ENCODE data around the gene PDE4DIP.
"Not testable (repeated sequence)": the region's sequence is repeated elsewhere in the genome, so short reads cannot be mapped to it uniquely, and the experiment has no call there.

The PDE4DIP gene

GRCh38 chr1:148845068-148845467, 840 bp downstream of the PDE4DIP start:
- not testable (repeated sequence) for DNase-seq (ENCODE audit: low read depth, low spot score); H3K27ac ChIP-seq (ENCODE audit: low read length); H3K4me3 ChIP-seq (ENCODE audit: low read length); H3K36me3 ChIP-seq (ENCODE audit: control insufficient read depth, insufficient read depth, low read length); H3K27me3 ChIP-seq (ENCODE audit: control insufficient read depth, insufficient read depth, low read length); H3K4me1 ChIP-seq (ENCODE audit: control insufficient read depth, insufficient read depth, low read length); H3K9me3 ChIP-seq (ENCODE audit: control insufficient read depth, insufficient read depth, low read length)
- no CpG with 5 or more reads among the region's 4 CpGs for WGBS (ENCODE audit: insufficient coverage, insufficient read length)

- not testable (repeated sequence) for H3K27me3 ChIP-seq (ENCODE audit: control insufficient read depth, insufficient read depth, low read length); DNase-seq (ENCODE audit: low read depth, low spot score); H3K27ac ChIP-seq (ENCODE audit: low read length); H3K36me3 ChIP-seq (ENCODE audit: control insufficient read depth, insufficient read depth, low read length); H3K4me1 ChIP-seq (ENCODE audit: control insufficient read depth, insufficient read depth, low read length); H3K9me3 ChIP-seq (ENCODE audit: control insufficient read depth, insufficient read depth, low read length); H3K4me3 ChIP-seq (ENCODE audit: low read length)
- no CpG with 5 or more reads among the region's 2 CpGs for WGBS (ENCODE audit: insufficient coverage, insufficient read length)
These were observed 6.1 kb downstream of the PDE4DIP start for GRCh38 chr1:148850347-148850746.

GRCh38 chr1:148850840-148851239, 6.6 kb downstream of the PDE4DIP start:
- H3K27me3 ChIP-seq (ENCODE audit: control insufficient read depth, insufficient read depth, low read length); H3K4me1 ChIP-seq (ENCODE audit: control insufficient read depth, insufficient read depth, low read length); H3K27ac ChIP-seq (ENCODE audit: low read length); H3K9me3 ChIP-seq (ENCODE audit: control insufficient read depth, insufficient read depth, low read length); DNase-seq (ENCODE audit: low read depth, low spot score); H3K36me3 ChIP-seq (ENCODE audit: control insufficient read depth, insufficient read depth, low read length); H3K4me3 ChIP-seq (ENCODE audit: low read length): not testable (repeated sequence)

- DNase-seq (ENCODE audit: low read depth, low spot score); H3K36me3 ChIP-seq (ENCODE audit: control insufficient read depth, insufficient read depth, low read length); H3K9me3 ChIP-seq (ENCODE audit: control insufficient read depth, insufficient read depth, low read length); H3K4me3 ChIP-seq (ENCODE audit: low read length); H3K27ac ChIP-seq (ENCODE audit: low read length); H3K27me3 ChIP-seq (ENCODE audit: control insufficient read depth, insufficient read depth, low read length); H3K4me1 ChIP-seq (ENCODE audit: control insufficient read depth, insufficient read depth, low read length): not testable (repeated sequence)
- no CpG with 5 or more reads among the region's 2 CpGs for WGBS (ENCODE audit: insufficient coverage, insufficient read length)
These were observed 7.5 kb downstream of the PDE4DIP start for GRCh38 chr1:148851684-148852083.

- not testable (repeated sequence) for H3K4me1 ChIP-seq (ENCODE audit: control insufficient read depth, insufficient read depth, low read length)
- no CpG with 5 or more reads among the region's 5 CpGs for WGBS (ENCODE audit: insufficient coverage, insufficient read length)
These were observed 9.1 kb downstream of the PDE4DIP start for GRCh38 chr1:148853363-148853762.

GRCh38 chr1:148854063-148854462, 9.8 kb downstream of the PDE4DIP start:
- not testable (repeated sequence) for DNase-seq (ENCODE audit: low read depth, low spot score); H3K9me3 ChIP-seq (ENCODE audit: control insufficient read depth, insufficient read depth, low read length); H3K27me3 ChIP-seq (ENCODE audit: control insufficient read depth, insufficient read depth, low read length); H3K27ac ChIP-seq (ENCODE audit: low read length); H3K4me1 ChIP-seq (ENCODE audit: control insufficient read depth, insufficient read depth, low read length); H3K4me3 ChIP-seq (ENCODE audit: low read length); H3K36me3 ChIP-seq (ENCODE audit: control insufficient read depth, insufficient read depth, low read length)
- WGBS (ENCODE audit: insufficient coverage, insufficient read length) = no CpG with 5 or more reads among the region's 6 CpGs

More at GRCh38 chr1:148853363-148853762, 9.1 kb downstream of the PDE4DIP start:
- not testable (repeated sequence) for H3K9me3 ChIP-seq (ENCODE audit: control insufficient read depth, insufficient read depth, low read length); H3K4me3 ChIP-seq (ENCODE audit: low read length); H3K36me3 ChIP-seq (ENCODE audit: control insufficient read depth, insufficient read depth, low read length); DNase-seq (ENCODE audit: low read depth, low spot score); H3K27ac ChIP-seq (ENCODE audit: low read length); H3K27me3 ChIP-seq (ENCODE audit: control insufficient read depth, insufficient read depth, low read length)

- H3K4me3 ChIP-seq (ENCODE audit: low read length); H3K36me3 ChIP-seq (ENCODE audit: control insufficient read depth, insufficient read depth, low read length); H3K4me1 ChIP-seq (ENCODE audit: control insufficient read depth, insufficient read depth, low read length); H3K9me3 ChIP-seq (ENCODE audit: control insufficient read depth, insufficient read depth, low read length); H3K27me3 ChIP-seq (ENCODE audit: control insufficient read depth, insufficient read depth, low read length); H3K27ac ChIP-seq (ENCODE audit: low read length); DNase-seq (ENCODE audit: low read depth, low spot score): not testable (repeated sequence)
- no CpG with 5 or more reads among the region's 5 CpGs for WGBS (ENCODE audit: insufficient coverage, insufficient read length)
These were observed 11.1 kb downstream of the PDE4DIP start for GRCh38 chr1:148855367-148855766.

GRCh38 chr1:148860049-148860448, 15.8 kb downstream of the PDE4DIP start:
- not testable (repeated sequence) for H3K9me3 ChIP-seq (ENCODE audit: control insufficient read depth, insufficient read depth, low read length); H3K36me3 ChIP-seq (ENCODE audit: control insufficient read depth, insufficient read depth, low read length); H3K4me1 ChIP-seq (ENCODE audit: control insufficient read depth, insufficient read depth, low read length); DNase-seq (ENCODE audit: low read depth, low spot score); H3K4me3 ChIP-seq (ENCODE audit: low read length); H3K27ac ChIP-seq (ENCODE audit: low read length); H3K27me3 ChIP-seq (ENCODE audit: control insufficient read depth, insufficient read depth, low read length)
- WGBS (ENCODE audit: insufficient coverage, insufficient read length) = no CpG with 5 or more reads among the region's 2 CpGs

GRCh38 chr1:148860579-148861259, 16.5 kb downstream of the PDE4DIP start:
- H3K27me3 ChIP-seq (ENCODE audit: control insufficient read depth, insufficient read depth, low read length); H3K9me3 ChIP-seq (ENCODE audit: control insufficient read depth, insufficient read depth, low read length); H3K27ac ChIP-seq (ENCODE audit: low read length); H3K4me1 ChIP-seq (ENCODE audit: control insufficient read depth, insufficient read depth, low read length); H3K4me3 ChIP-seq (ENCODE audit: low read length); H3K36me3 ChIP-seq (ENCODE audit: control insufficient read depth, insufficient read depth, low read length); DNase-seq (ENCODE audit: low read depth, low spot score): not testable (repeated sequence)
- no CpG with 5 or more reads among the region's 6 CpGs for WGBS (ENCODE audit: insufficient coverage, insufficient read length)

- not testable (repeated sequence) for H3K36me3 ChIP-seq (ENCODE audit: control insufficient read depth, insufficient read depth, low read length); H3K4me3 ChIP-seq (ENCODE audit: low read length); H3K27me3 ChIP-seq (ENCODE audit: control insufficient read depth, insufficient read depth, low read length); DNase-seq (ENCODE audit: low read depth, low spot score); H3K4me1 ChIP-seq (ENCODE audit: control insufficient read depth, insufficient read depth, low read length); H3K27ac ChIP-seq (ENCODE audit: low read length); H3K9me3 ChIP-seq (ENCODE audit: control insufficient read depth, insufficient read depth, low read length)
- no CpG with 5 or more reads among the region's 3 CpGs for WGBS (ENCODE audit: insufficient coverage, insufficient read length)
These were observed 18.4 kb downstream of the PDE4DIP start for GRCh38 chr1:148862590-148862989.

GRCh38 chr1:148868924-148869633, 24.9 kb downstream of the PDE4DIP start:
- not testable (repeated sequence) for H3K27me3 ChIP-seq (ENCODE audit: control insufficient read depth, insufficient read depth, low read length); DNase-seq (ENCODE audit: low read depth, low spot score); H3K27ac ChIP-seq (ENCODE audit: low read length); H3K9me3 ChIP-seq (ENCODE audit: control insufficient read depth, insufficient read depth, low read length); H3K36me3 ChIP-seq (ENCODE audit: control insufficient read depth, insufficient read depth, low read length); H3K4me1 ChIP-seq (ENCODE audit: control insufficient read depth, insufficient read depth, low read length); H3K4me3 ChIP-seq (ENCODE audit: low read length)
- no CpG with 5 or more reads among the region's 6 CpGs for WGBS (ENCODE audit: insufficient coverage, insufficient read length)

Data from iPS DF 6.9 (cell line).